Activated CD4-positive, alpha-beta T cell treated with anti-CD3 and anti-CD28 coated beads, Interleukin-2, amount 50 U/mL, for 4 hours (primary cell): ENCODE results near the gene ACOT12.
"Not testable (repeated sequence)": the region's sequence is repeated elsewhere in the genome, so short reads cannot be mapped to it uniquely, and the experiment has no call there.

Experiments used
- DNase-seq, 2 experiments: peaks; one replicate each; pipeline ENCODE4 v3.0.0-alpha.2; 2020

Gene ACOT12

GRCh38 chr5:81336556-81336955, 57.4 kb downstream of the ACOT12 start:
- no peak for DNase-seq

GRCh38 chr5:81335946-81336345, 58.0 kb downstream of the ACOT12 start:
- DNase-seq = no peak

GRCh38 chr5:81334304-81335061, 59.5 kb downstream of the ACOT12 start:
- DNase-seq = no peak

- no peak for DNase-seq
Observed at GRCh38 chr5:81326554-81326953, 67.4 kb downstream of the ACOT12 start.

DNA sequence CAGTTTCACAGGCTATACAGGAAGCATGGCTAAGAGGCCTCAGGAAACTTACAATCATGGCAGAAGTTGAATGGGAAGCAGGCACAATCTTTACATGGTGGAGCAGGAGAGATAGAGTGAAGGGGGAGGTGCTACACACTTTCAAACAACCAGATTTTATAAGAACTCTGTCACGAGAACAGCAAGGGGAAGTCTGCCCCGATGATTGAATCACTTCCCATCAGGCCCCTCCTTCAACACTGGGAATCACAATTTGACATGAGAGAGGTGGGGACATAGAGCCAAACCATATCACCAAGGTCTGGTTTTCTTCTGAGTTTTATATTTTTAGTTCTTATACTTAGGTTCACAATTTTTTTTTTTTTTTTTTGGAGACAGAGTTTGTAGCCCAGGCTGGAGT, 76.4 kb downstream of the ACOT12 start:
- no peak for DNase-seq

- no peak for DNase-seq
Observed at GRCh38 chr5:81316571-81316970, 77.4 kb downstream of the ACOT12 start.

DNA sequence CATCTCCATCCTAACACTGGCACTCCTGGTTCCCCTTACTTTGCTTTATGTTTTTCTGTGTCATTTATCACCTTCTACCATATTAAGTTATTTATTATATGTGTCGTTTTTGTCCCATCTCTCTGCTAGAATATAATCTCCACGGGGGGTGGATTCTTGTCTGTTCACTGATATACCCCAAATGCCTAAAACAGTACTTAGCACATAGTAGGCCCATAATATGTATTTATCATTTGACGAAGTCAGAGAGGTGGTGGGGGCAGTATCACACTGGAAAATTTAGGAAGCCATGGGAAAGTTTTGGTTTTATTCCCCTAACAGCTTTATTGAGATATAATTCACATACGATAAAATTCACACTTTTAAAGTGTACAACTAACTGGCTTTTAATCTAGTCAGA, 78.1 kb downstream of the ACOT12 start:
- no peak for DNase-seq

DNA sequence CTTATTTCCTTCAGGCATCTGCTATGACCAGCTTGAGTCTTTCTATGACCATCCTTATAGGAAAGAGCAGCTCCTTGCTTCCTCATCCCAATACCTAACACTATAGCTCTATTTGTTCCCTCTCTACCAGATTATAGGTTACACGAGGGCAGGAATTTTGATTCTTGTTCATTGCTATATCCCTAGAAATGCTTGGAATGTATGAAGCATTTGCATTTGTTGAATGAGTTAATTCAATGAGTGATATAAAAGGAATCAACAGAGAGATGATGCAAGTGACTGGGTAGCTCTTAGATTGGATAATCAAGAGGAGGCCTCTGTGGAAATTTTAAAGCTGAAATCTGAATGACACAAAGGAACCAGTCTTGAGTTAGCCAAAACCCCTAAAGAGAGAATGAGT, 78.6 kb downstream of the ACOT12 start:
- no peak for DNase-seq

- DNase-seq = no peak
Observed at GRCh38 chr5:81314581-81314980, 79.4 kb downstream of the ACOT12 start.

DNA sequence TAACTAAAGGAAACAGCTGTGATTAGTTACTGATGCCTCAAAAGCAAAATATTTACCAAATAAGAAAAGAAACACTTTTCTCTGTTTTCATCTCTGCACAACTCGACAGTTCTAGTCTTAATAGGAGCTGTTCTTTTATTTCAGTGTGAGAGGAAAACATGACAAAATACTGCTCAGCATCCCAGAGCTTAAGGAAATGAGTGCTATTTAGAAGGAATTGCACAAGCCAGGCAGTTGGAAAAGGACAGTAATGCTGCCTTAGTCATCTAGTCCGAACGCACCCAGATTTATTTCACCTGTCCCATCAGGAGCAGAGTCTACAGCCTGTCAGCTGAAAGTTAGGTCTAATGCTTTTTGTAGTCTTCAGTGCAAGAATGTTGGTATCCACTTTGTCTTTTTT, 80.2 kb downstream of the ACOT12 start:
- no peak for DNase-seq

DNA sequence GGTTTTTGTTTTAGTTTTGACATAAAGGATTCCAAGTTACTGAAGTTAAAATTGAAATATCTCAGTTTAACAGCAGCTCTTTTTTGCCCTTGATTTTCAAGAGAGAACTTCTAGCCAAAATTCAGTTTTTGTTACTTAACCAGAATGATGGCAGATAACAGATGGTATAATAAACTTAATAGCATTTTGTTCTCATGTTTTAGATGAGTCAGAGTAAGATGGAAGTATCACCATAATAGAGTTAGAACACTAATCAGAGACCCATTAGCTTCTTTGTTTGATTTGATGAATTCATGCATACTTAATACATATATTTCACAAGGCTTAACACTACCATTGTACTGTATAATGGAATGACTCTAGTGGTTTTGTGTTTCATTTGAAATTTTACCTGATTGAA, 80.7 kb downstream of the ACOT12 start:
- no peak for DNase-seq

DNA sequence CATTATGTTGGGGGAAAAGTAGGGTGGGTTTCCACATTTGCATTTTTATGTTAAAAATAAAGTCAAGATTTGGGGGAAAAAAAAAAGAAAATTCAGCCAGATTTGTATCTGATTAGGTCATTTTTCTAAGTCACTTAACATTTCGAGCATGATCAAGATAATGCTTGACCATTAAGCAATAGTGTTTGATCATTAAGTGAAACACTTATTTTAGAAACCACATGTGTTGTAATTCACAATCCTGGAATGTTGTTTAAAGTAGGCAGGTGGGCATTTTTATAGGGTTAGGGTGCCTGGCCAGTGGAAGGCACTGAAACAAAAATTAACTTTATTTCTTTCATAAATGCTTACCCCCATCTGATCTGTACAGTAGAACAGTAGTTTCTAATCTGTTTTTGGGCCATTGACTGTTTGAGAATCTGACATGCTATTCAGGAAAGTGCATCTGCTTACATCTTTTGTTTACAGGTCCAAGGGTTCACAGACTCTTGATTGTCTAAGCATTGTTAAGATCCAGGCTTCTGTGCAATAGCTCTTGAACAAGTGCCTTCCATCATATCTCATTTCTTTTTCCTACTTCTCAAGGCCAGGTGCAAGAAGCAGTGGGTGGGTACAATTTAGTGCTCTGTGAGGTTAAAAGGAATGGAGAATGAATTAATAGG, 83.4 kb downstream of the ACOT12 start:
- DNase-seq = no peak

GRCh38 chr5:81308836-81309235, 85.1 kb downstream of the ACOT12 start:
- no peak for DNase-seq

GRCh38 chr5:81305785-81306184, 88.1 kb downstream of the ACOT12 start:
- DNase-seq = no peak

DNA sequence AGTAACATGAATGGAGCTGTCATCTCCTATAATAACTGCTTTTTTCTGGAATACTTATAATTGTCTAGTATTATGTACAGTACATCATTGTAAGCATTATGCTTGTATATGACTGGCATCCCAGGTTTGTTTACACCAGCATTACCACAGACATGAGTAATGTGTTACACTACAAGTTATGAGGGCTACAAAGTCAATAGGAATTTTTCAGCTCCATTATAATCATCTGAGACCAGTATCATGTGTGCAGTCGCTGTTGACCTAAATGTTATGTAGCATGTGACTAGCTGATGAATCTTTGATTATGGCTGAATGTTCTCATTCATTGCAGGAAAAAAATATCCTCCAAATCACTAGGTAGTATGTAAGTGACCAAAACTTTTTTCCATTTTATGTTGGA, 90.4 kb downstream of the ACOT12 start:
- no peak for DNase-seq

GRCh38 chr5:81302596-81302995, 91.3 kb downstream of the ACOT12 start:
- DNase-seq = no peak

- peak; percentile 86 to 89 for DNase-seq
Observed at GRCh38 chr5:81301271-81302015, 92.5 kb downstream of the ACOT12 start, which contains the start of gene ZCCHC9. Gene ZCCHC9, plus strand, starts transcription at chr5:81301587. Its CDS starts 3,171 bp downstream, at chr5:81304758.

- no peak for DNase-seq
Observed at GRCh38 chr5:81300921-81301270, 93.0 kb downstream of the ACOT12 start.

DNA sequence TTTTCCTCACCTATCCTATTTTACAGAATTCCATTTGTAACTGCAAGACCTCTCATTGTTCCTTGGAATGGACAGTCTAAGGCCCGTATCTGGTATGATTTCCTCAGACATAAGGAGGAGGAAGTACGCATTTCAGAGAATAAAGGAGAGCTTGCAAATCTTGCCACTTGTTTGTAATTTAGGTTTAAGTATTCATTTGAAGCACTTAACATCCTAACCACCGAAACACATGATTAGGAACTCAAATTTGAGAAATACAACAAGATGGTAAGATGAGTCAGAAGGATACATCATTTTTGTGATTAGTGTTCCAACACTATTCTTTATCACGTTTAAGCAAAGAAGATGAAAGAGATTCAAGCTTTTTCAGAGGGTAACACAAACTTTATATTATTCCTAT, 96.4 kb downstream of the ACOT12 start:
- DNase-seq = no peak

DNA sequence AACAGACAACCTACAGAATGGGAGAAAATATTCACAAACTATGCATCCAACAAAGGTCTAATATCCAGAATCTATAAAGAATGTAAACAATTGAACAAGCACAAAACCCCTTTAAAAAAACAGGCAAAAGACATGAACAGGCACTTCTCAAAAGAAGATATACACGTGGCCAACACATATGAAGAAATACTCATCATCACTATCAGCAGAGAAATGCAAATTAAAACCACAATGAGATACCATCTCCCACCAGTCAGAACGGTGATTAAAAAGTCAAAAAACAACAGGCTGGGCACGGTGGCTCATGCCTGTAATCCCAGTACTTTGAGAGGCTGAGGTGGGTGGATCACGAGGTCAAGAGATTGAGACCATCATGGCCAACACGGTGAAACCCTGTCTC, 99.9 kb downstream of the ACOT12 start:
- DNase-seq = not testable (repeated sequence)

DNA sequence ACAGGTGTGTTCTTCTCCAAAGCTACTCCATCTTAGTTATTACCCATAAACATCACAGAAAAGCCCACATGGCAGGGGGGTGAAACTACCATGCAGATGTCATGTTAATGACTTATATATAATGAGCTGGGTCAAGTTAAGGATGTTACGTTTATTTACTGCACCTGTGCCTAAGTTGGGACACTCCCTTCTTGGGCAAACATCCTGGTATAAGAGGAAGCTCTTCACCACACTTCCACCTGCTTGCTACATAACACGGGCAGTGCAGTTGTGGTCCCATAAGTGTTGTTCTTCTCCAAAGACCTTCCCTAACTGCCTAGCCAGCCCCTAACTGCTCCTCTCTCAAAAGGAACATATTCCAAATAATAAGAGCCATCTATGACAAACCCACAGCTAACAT, 101.8 kb downstream of the ACOT12 start:
- DNase-seq = no peak

DNA sequence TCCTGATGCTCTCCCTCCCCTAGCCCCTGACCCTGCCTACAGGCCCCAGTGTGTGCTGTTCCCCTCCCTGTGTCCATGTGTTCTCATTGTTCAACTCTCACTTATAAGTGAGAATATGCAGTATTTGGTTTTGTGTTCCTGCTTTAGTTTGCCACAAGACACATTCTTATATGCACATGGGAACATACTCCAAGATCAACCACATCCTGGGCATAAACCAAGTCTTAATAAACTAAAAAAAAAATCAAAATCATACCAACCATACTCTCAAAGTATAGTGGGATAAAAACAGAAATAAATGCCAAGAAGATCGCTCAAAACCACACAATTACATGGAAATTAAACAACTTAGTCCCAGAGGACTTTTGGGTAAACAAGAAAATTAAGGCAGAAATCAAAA, 103.8 kb downstream of the ACOT12 start:
- no peak for DNase-seq

DNA sequence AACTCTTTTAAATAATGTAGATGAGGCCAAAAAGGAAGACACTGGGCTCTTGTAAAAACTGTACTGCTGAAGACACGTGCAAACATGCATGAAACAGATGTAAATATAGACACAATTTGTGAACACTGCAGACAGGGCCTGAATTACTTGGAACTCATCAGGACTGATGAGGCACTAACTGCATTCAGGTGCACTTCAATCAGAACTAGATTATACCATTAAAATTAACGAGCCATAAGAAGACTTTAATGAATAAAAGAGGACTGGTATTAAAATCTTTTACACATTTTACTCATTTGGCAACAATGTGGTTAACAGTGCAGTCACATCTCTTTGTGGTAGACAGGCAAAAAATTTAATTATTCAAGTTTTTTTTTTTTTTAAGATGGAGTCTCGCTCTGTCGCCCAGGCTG, 105.9 kb downstream of the ACOT12 start:
- no peak for DNase-seq

DNA sequence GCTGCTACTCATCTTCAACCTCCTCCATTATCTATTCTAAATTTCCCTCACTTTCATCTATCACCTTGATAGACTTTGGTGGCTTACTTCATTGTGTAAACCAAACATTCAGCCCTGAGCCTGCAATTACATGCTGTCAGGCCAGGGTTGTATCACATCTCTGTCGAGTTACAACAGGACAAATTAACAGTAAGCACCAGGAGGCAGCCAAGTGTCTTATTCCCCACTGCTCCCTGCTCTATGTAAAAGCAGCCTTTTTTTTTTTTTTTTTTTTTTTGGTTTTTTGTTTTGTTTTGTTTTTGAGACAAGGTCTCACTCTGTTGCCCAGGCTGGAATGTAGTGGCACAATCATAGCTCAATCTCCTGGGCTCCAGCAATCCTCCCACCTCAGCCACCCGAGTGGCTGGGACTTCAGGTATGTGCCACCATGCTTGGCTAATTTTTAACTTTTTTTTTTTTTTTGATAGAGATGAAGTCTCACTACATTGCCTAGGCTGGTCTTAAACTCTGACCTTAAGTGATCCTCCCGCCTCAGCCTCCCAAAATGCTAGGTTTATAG, 107.8 kb downstream of the ACOT12 start:
- DNase-seq = no peak
